Endothelial cell of umbilical vein (primary cell): Measurements from ENCODE around the gene TMC4. TPM values are rescaled to one million over a fixed set of nuclear protein-coding genes. Genes with fewer than 3 reads are reported as not detected.

Source experiments
- BruUV-seq: library from RNA; stranded (reverse); fragments of 400-500 nt; replicated peaks from 2 replicates; lab custom pipeline; 2021; lab: Mats Ljungman, UMichigan
- CTCF ChIA-PET: fragments of 300-600, 350-600 bp; sonication (Branson Sonifier 250); formaldehyde crosslinking; loops from one replicate; lab custom pipeline; 2021; ENCODE audit warnings: antibody characterized with exemption, inconsistent platforms; lab: Charles Lee
- POLR2A ChIA-PET: fragments of 300-600, 350-600 bp; sonication (Branson Sonifier 250); formaldehyde crosslinking; loops from one replicate; lab custom pipeline; 2021; ENCODE audit warnings: antibody characterized with exemption, inconsistent platforms; lab: Charles Lee
- DNase-seq: peaks from one replicate; pipeline ENCODE4 v3.0.0-alpha.2; 2011; ENCODE audit warnings: low read depth, low spot score
- FAIRE-seq: peaks from 2 replicates; lab custom pipeline; 2011; peaks lifted over from hg19 to GRCh38; lab: Jason Lieb, UNC
- H2AFZ ChIP-seq: 2 replicates; pipeline ENCODE4 v1.6.0; 2012; ENCODE audit warnings: low read depth, low read length, control low read depth, inconsistent platforms
- H3K27ac ChIP-seq: 2 replicates; pipeline ENCODE4 v1.5.1; 2011; ENCODE audit warnings: low read depth, mild to moderate bottlenecking, control low read depth, low read length, moderate library complexity; ENCODE audit not compliant: insufficient read depth
- H3K27me3 ChIP-seq, 2 experiments: 2 replicates each; pipeline versions ENCODE4 v1.6.0 to v1.6.1; 2011; ENCODE audit warnings: low read length in 2 of 2, mixed read lengths in 1 of 2; ENCODE audit not compliant: control insufficient read depth in 2 of 2, insufficient read depth in 2 of 2
- H3K36me3 ChIP-seq, 2 experiments: 2 replicates in 1 of 2; 3 replicates in 1 of 2; pipeline ENCODE4 v1.5.1; 2011; ENCODE audit warnings: low read length in 2 of 2, mild to moderate bottlenecking in 1 of 2, moderate library complexity in 1 of 2; ENCODE audit not compliant: control insufficient read depth in 2 of 2, insufficient read depth in 2 of 2; ENCODE audit errors: extremely low read depth in 1 of 2
- H3K4me1 ChIP-seq: 3 replicates; pipeline ENCODE4 v1.5.1; 2011; ENCODE audit warnings: mild to moderate bottlenecking, low read length; ENCODE audit not compliant: control insufficient read depth, insufficient read depth; ENCODE audit errors: extremely low read depth
- H3K4me2 ChIP-seq: 2 replicates; pipeline ENCODE4 v1.6.1; 2011; ENCODE audit warnings: low read length, control low read depth, mixed read lengths; ENCODE audit not compliant: insufficient read depth
- H3K4me3 ChIP-seq, 3 experiments: fragments of 200-600 bp in 1 of 3; sonication (generic), shearing (Covaris generic) in 1 of 3; replicated peaks in 1 of 3; 2 replicates each; pipeline ENCODE4 v1.5.1; 2011 to 2016; ENCODE audit warnings: control low read depth in 3 of 3, low read length in 3 of 3, mild to moderate bottlenecking in 2 of 3, inconsistent platforms in 1 of 3, low read depth in 1 of 3, moderate library complexity in 1 of 3; ENCODE audit not compliant: insufficient read depth in 1 of 3
- H3K79me2 ChIP-seq: 2 replicates; pipeline ENCODE4 v1.6.0; 2012; ENCODE audit warnings: low read length, inconsistent platforms; ENCODE audit not compliant: control insufficient read depth, insufficient read depth
- H3K9ac ChIP-seq: replicated peaks from 2 replicates; pipeline ENCODE3; 2011; ENCODE audit warnings: low read length, control low read depth; ENCODE audit not compliant: insufficient read depth; ENCODE audit errors: extremely low read depth
- H3K9me1 ChIP-seq: replicated peaks from 3 replicates; pipeline ENCODE4 v1.6.0; 2011; ENCODE audit warnings: mild to moderate bottlenecking, low read length; ENCODE audit not compliant: control insufficient read depth, insufficient read depth; ENCODE audit errors: extremely low read depth
- H3K9me3 ChIP-seq: replicated peaks from 2 replicates; pipeline ENCODE4 v1.5.1; 2012; ENCODE audit warnings: low read length, inconsistent platforms; ENCODE audit not compliant: control insufficient read depth, insufficient read depth
- H4K20me1 ChIP-seq: replicated peaks from 2 replicates; pipeline ENCODE3; 2011; ENCODE audit warnings: mild to moderate bottlenecking, low read length; ENCODE audit not compliant: control insufficient read depth, insufficient read depth; ENCODE audit errors: extremely low read depth
- CTCF ChIP-seq, 2 donors: IDR thresholded peaks; 1 replicate in 1 of 2; 2 replicates in 1 of 2; pipeline ENCODE4 v1.5.1; 2011; ENCODE audit warnings: low read length in 2 of 2, mild to moderate bottlenecking in 2 of 2, moderate library complexity in 2 of 2, control low read depth in 1 of 2, inconsistent platforms in 1 of 2, low read depth in 1 of 2; ENCODE audit not compliant: insufficient read depth in 1 of 2; ENCODE audit errors: extremely low read depth in 1 of 2
- EZH2 ChIP-seq: IDR thresholded peaks from 2 replicates; pipeline ENCODE4 v1.6.1; 2012; ENCODE audit warnings: borderline replicate concordance, low read depth, mild to moderate bottlenecking, moderate library complexity, low read length, inconsistent platforms; ENCODE audit not compliant: severe bottlenecking
- FOS ChIP-seq: IDR thresholded peaks from 2 replicates; pipeline ENCODE4 v1.6.1; 2011; ENCODE audit warnings: mild to moderate bottlenecking, low read length, moderate library complexity, borderline replicate concordance; ENCODE audit not compliant: insufficient read depth
- JUN ChIP-seq: IDR thresholded peaks from 2 replicates; pipeline ENCODE4 v1.6.1; 2011; ENCODE audit warnings: borderline replicate concordance, low read depth; ENCODE audit not compliant: insufficient read length, insufficient read depth
- MAX ChIP-seq: IDR thresholded peaks from 2 replicates; pipeline ENCODE4 v1.6.1; 2011; ENCODE audit not compliant: insufficient read depth, insufficient read length
- MYC ChIP-seq: IDR thresholded peaks from one replicate; pipeline ENCODE4 v1.6.1; 2011; ENCODE audit warnings: mild to moderate bottlenecking, low read depth, low read length
- POLR2A ChIP-seq: IDR thresholded peaks from 2 replicates; pipeline ENCODE4 v1.6.1; 2012; ENCODE audit warnings: low read depth, mild to moderate bottlenecking, control low read depth, low read length
- POLR2AphosphoS5 ChIP-seq: IDR thresholded peaks from 2 replicates; pipeline ENCODE4 v1.6.1; 2012; ENCODE audit warnings: low read depth, mild to moderate bottlenecking, control low read depth, low read length, moderate library complexity; ENCODE audit not compliant: insufficient read depth
- dilution Hi-C: fragments of 300-500 bp; cut with MboI; formaldehyde crosslinking; loops from one replicate; pipeline ENCODE4 v1.15.0; 2019; ENCODE audit warnings: low sequenced_read_pairs; ENCODE audit not compliant: extremely low pct_ligation_motif_present
- intact Hi-C: fragments of 100-400 bp; cut with micrococcal nuclease; formaldehyde crosslinking; loops from one replicate; pipeline ENCODE4 v1.10.0; 2022
- polyA plus RNA-seq, 4 experiments: library from polyadenylated mRNA; depleted of rRNA in 3 of 4; stranded (reverse) in 3 of 4; unstranded in 1 of 4; fragments of >200 nt; gene quantifications; 2 replicates each; pipeline versions ENCODE4 v1.2.1 to v1.2.3, GENCODE V29; 2011 to 2012; ENCODE audit warnings: missing spikeins in 1 of 4
- total RNA-seq: library from RNA; stranded (reverse); gene quantifications from 2 replicates; pipeline ENCODE4 v1.2.3, GENCODE V29; 2021

TMC4 gene
- total and polyA plus RNA-seq, 2 donors (not counting 3 experiments of a cell fraction or from before 2014, with no cell fraction given): 0.71 to 1.7 TPM

GRCh38 chr19:54180691-54181091 is 7.7 kb upstream of the TMC4 start:
- ChIA-PET POLR2A (no interaction called here), CTCF (interaction anchor here (1.0 to 2.2 kb wide), 5 partner anchors 10 to 86 kb away, joined by 3 to 6 read pairs (median 3); partner anchors contain the start of gene TSEN34)
- no peak overlapping the region for H3K9ac ChIP-seq
- no peak overlapping the region for H3K4me3 ChIP-seq
- no peak overlapping the region for H2AFZ ChIP-seq
- H3K9me1 ChIP-seq: no peaks in the 10 kb centered on the region
- H3K36me3 ChIP-seq: peaks cover 9 to 41% of the 10 kb centered on the region in 2 experiments
- no TSS peak for BruUV-seq
- dilution Hi-C loops: no loop called here
- no peak for TF ChIP-seq POLR2AphosphoS5
- no peak for TF ChIP-seq MYC
- TF ChIP-seq EZH2: no peak
- no peak for TF ChIP-seq CTCF (IDR thresholded peaks at IDR 0.05; ENCODE audit: extremely low read depth in 1 of 2, insufficient read depth in 1 of 2, low read depth in 1 of 2, low read length in 2 of 2)
- no peak for TF ChIP-seq MAX
- no peak for TF ChIP-seq POLR2A
- TF ChIP-seq FOS: no peak
- no peak for TF ChIP-seq JUN
- intact Hi-C loops: loop anchor here (1.0 kb wide), 1 partner anchor 9 kb away; the partner anchor contains the start of gene MBOAT7
- no peaks in the 10 kb centered on the region for H3K27me3 ChIP-seq
- H4K20me1 ChIP-seq: no peaks in the 10 kb centered on the region
- no peaks in the 10 kb centered on the region for H3K4me1 ChIP-seq
- peaks cover 4% of the 10 kb centered on the region for H3K79me2 ChIP-seq
- H3K4me2 ChIP-seq: no peak overlapping the region
- H3K27ac ChIP-seq: no peak overlapping the region
- H3K9me3 ChIP-seq: no peaks in the 10 kb centered on the region
- DNase-seq (no peak), FAIRE-seq (no peak)
